Measurements from ENCODE around the gene PLIN3. TPM values are rescaled to one million over a fixed set of nuclear protein-coding genes. Genes with fewer than 3 reads are reported as not detected.
"Not testable (repeated sequence)": the region's sequence is repeated elsewhere in the genome, so short reads cannot be mapped to it uniquely, and the experiment has no call there.

The PLIN3 gene
- total RNA-seq, 1 donor from 2014 or later: 60.2 TPM

- peak; percentile 81 for DNase-seq (ENCODE audit: low spot score)
These were observed 55.9 kb downstream of the PLIN3 start for GRCh38 chr19:4811328-4812131.

GRCh38 chr19:4807188-4807587, 60.3 kb downstream of the PLIN3 start:
- DNase-seq (ENCODE audit: low spot score): peak; percentile 48

GRCh38 chr19:4806384-4806783, 61.1 kb downstream of the PLIN3 start:
- DNase-seq (ENCODE audit: low spot score): no peak

- not testable (repeated sequence) for DNase-seq (ENCODE audit: low spot score)
These were observed 62.3 kb downstream of the PLIN3 start for GRCh38 chr19:4805140-4805539.

- DNase-seq (ENCODE audit: low spot score): no peak
These were observed 63.5 kb downstream of the PLIN3 start for GRCh38 chr19:4803736-4804695.

- no peak for DNase-seq (ENCODE audit: low spot score)
These were observed 64.8 kb downstream of the PLIN3 start for GRCh38 chr19:4802711-4803110.

GRCh38 chr19:4801085-4801619, 66.3 kb downstream of the PLIN3 start:
- DNase-seq (ENCODE audit: low spot score): no peak

- no peak for DNase-seq (ENCODE audit: low spot score)
These were observed 66.8 kb downstream of the PLIN3 start for GRCh38 chr19:4800591-4801081.

- no peak for DNase-seq (ENCODE audit: low spot score)
These were observed 72.1 kb downstream of the PLIN3 start for GRCh38 chr19:4795400-4795799.

GRCh38 chr19:4794971-4795370, 72.5 kb downstream of the PLIN3 start:
- no peak for DNase-seq (ENCODE audit: low spot score)

- DNase-seq (ENCODE audit: low spot score): not testable (repeated sequence)
These were observed 74.2 kb downstream of the PLIN3 start for GRCh38 chr19:4793278-4793677.

- not testable (repeated sequence) for DNase-seq (ENCODE audit: low spot score)
These were observed 74.6 kb downstream of the PLIN3 start for GRCh38 chr19:4792866-4793195.

GRCh38 chr19:4792019-4792865, 75.2 kb downstream of the PLIN3 start:
- DNase-seq (ENCODE audit: low spot score): not testable (repeated sequence)

- DNase-seq (ENCODE audit: low spot score): peak; percentile 100
These were observed 76.1 kb downstream of the PLIN3 start, which contains the start of gene FEM1A for GRCh38 chr19:4791183-4792018. TSS of gene FEM1A (plus strand) at chr19:4791734. CDS start at chr19:4791855, 121 bp downstream.

Other genes starting within 250 kb of the PLIN3 start
- 7.3 TPM for gene TNFAIP8L1, start 228.2 kb downstream of the PLIN3 start, total RNA-seq
- gene MYDGF, start 197.3 kb downstream of the PLIN3 start, total RNA-seq: 77.4 TPM
- 62.8 TPM for gene DPP9, start 143.8 kb downstream of the PLIN3 start, total RNA-seq
- gene FEM1A, start 75.9 kb downstream of the PLIN3 start, total RNA-seq: 10.0 TPM
- 26.8 TPM for gene TICAM1, start 36.0 kb downstream of the PLIN3 start, total RNA-seq
- gene ARRDC5, start 35.2 kb upstream of the PLIN3 start, total RNA-seq: 0.52 TPM
- gene UHRF1, start 41.8 kb upstream of the PLIN3 start, total RNA-seq: 4.5 TPM
- 49.3 TPM for gene KDM4B, start 101.4 kb upstream of the PLIN3 start, total RNA-seq

All from mucosa of gallbladder (tissue), 1 donor.